Fibroblast of pulmonary artery (primary cell): ENCODE data around the gene OAF.
"Not testable (repeated sequence)": the region's sequence is repeated elsewhere in the genome, so short reads cannot be mapped to it uniquely, and the experiment has no call there.

Experiments used
- DNase-seq: peaks from one replicate; pipeline ENCODE4 v3.0.0-alpha.2; 2010; ENCODE audit warnings: low read depth
- H3K4me3 ChIP-seq: replicated peaks from 2 replicates; pipeline ENCODE4 v1.5.1; 2011; ENCODE audit warnings: low read depth, mild to moderate bottlenecking, control low read depth, low read length, moderate library complexity
- CTCF ChIP-seq: IDR thresholded peaks from 2 replicates; pipeline ENCODE4 v1.5.1; 2011; ENCODE audit warnings: mild to moderate bottlenecking, control low read depth, low read length, inconsistent platforms; ENCODE audit errors: missing control alignments

The OAF gene

GRCh38 chr11:120271672-120272071 is 60.8 kb downstream of the OAF start:
- H3K4me3 ChIP-seq: no peak overlapping the region
- no peak for TF ChIP-seq CTCF
- no peak for DNase-seq

GRCh38 chr11:120272303-120272702 is 61.5 kb downstream of the OAF start:
- H3K4me3 ChIP-seq: no peak overlapping the region
- DNase-seq: peak; percentile 77
- no peak for TF ChIP-seq CTCF

GRCh38 chr11:120273432-120273831 is 62.6 kb downstream of the OAF start:
- no peak overlapping the region for H3K4me3 ChIP-seq
- TF ChIP-seq CTCF: no peak
- DNase-seq: peak; percentile 42

- H3K4me3 ChIP-seq, DNase-seq: not testable (repeated sequence)
These were observed 63.1 kb downstream of the OAF start for GRCh38 chr11:120273956-120274355.

- DNase-seq: no peak
- no peak overlapping the region for H3K4me3 ChIP-seq
- no peak for TF ChIP-seq CTCF
These were observed 68.7 kb downstream of the OAF start for GRCh38 chr11:120279502-120279901.
